Measurements from ENCODE around the gene RAP1A.
"Not testable (repeated sequence)": the region's sequence is repeated elsewhere in the genome, so short reads cannot be mapped to it uniquely, and the experiment has no call there.

The RAP1A gene

DNA sequence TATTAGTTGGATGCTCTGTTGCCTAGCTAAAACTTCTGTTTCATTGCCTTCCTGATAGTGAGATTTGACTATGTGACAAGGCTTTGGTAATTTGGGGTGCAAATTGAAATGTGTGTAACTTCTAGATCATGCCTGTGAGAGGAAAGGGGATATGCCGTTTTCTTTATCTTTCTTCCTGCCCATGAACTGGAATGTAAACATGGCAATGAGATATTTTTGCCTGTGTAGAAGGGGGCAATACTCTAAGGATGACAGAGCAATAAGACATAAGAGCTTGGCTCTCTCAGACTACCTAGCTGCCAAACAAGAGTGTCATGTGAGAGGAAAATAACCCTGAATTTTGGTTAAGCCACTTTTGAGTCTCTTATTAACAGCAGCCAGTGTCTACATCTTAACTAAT lies 49.7 kb downstream of the RAP1A start:
- DNase-seq: no peak

GRCh38 chr1:111671852-111672251 lies 52.3 kb downstream of the RAP1A start:
- no peak for DNase-seq

DNA sequence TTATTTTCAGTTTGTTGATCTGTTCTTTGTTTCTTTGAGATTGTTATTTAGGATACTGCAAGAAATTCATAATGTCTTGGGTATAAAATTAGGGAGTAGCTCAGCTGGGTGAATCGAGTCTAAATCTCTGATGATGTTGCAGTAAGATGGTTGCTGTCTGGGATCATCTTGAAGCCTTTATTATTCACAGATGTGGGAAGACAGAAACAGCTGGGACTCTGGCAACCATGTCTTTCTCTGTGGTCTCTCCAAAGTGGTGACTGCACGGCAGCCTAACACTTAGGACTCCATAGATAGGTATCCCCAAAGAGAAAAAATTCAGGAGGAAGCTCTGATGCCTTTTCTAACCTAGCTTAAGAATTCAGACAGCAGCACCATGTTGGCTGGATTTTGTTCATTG lies 52.7 kb downstream of the RAP1A start:
- DNase-seq: no peak

DNA sequence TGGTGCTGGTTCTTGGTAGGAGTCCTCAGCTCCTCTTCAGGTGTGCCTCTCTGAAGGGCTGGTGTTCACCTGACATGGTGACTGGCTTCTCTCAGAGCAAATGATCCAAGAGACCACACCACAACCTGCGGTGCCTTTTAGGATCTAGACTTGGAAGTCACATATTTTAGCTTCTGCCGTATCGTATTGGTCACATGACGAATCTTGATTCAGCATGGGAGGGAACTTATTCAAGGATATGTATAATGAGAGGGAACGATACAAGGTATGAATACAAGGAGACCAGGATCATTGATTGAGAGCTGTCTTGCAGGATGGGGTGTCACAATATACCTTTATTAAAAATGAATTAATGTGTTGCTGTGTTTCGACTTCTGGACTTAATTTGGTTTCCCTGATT lies 58.0 kb downstream of the RAP1A start:
- DNase-seq: no peak

- no peak for DNase-seq
These were observed 60.0 kb downstream of the RAP1A start for GRCh38 chr1:111679541-111679940.

DNA sequence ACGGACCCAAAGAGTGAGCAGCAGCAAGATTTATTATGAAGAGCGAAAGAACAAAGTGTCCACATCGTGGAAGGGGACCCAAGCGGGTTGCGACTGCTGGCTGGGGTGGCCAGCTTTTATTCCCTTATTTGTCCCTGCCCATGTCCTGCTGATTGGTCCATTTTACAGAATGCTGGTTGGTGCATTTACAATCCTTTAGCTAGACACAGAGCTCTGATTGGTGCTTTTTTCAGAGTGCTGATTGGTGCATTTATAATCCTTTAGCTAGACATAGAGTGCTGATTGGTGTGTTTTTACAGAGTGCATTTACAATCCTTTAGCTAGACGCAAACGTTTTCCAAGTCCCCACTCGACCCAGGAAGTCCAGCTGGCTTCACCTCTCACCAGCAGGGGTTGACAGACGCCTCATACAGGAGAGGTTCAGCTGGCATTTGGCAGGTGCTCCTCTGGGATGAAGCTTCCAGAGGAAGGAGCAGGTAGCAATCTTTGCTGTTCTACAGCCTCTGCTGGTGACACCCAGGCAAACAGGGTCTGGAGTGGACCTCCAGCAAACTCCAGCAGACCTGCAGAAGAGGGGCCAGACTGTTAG lies 60.7 kb downstream of the RAP1A start:
- DNase-seq: not testable (repeated sequence)

DNA sequence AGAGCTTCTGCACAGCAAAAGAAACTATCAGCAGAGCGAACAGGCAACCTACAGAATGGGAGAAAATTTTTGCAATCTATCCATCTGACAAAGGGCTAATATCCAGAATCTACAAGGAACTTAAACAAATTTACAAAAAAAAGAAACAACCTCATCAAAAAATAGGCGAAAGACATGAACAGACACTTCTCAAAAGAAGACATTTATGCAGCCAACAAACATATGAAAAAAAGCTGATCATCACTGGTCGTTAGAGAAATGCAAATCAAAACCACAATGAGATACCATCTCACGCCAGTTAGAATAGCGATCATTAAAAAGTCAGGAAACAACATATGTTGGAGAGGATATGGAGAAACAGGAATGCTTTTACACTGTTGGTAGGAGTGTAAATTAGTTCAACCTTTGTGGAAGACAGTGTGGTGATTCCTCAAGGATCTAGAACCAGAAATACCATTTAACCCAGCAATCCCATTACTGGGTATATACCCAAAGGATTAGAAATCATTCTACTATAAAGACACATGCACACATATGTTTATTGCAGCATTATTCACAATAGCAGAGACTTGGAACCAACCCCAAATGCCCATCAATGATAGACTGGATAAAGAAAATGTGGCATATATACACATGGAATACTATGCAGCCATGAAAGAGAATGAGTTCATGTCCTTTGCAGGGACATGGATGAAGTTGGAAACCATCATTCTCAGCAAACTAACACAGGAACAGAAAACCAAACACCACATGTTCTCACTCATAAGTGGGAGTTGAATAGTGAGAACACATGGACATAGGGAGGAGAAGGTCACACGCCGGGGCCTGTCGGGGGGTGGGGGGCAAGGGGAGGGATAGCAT lies 65.9 kb downstream of the RAP1A start:
- DNase-seq: not testable (repeated sequence)

DNA sequence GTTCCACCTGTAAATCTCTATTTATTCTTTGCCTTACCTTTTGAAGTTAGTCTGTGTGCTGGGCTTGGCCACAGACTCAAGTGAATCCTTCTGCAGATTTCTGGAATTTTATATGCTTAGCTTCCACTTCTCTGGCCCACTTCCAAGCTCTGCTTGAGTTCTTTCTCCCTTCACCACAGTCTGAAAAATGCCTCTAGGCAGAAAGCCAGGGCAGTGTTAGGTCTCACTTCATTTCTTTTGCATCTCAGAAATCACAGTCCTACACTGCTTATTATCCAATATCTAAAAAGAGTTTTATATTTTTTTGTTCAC lies 70.7 kb downstream of the RAP1A start:
- DNase-seq: no peak

GRCh38 chr1:111691886-111692285 lies 72.3 kb downstream of the RAP1A start:
- no peak for DNase-seq

GRCh38 chr1:111695801-111696200 lies 76.2 kb downstream of the RAP1A start:
- DNase-seq: no peak

DNA sequence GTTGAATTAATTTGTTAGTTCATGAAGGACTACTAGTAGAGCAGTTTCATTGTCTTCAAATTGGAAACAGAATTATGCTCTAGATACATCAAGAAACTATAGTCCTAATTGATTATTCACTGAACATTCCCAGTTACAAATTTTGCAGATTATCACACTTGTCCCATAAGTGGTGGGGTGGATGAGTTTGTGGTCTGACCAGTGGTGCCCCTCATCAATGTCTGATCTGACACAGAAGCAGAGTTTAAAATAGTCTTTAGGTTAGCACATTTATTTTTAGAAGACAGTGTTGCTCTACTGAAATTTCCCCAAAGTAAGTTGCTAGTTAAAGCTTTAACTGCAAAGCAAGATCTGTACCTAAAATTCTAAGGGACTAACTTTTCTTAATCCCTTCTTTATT lies 76.7 kb downstream of the RAP1A start:
- DNase-seq: no peak

- DNase-seq: no peak
These were observed 79.7 kb downstream of the RAP1A start for GRCh38 chr1:111699268-111699667.

DNA sequence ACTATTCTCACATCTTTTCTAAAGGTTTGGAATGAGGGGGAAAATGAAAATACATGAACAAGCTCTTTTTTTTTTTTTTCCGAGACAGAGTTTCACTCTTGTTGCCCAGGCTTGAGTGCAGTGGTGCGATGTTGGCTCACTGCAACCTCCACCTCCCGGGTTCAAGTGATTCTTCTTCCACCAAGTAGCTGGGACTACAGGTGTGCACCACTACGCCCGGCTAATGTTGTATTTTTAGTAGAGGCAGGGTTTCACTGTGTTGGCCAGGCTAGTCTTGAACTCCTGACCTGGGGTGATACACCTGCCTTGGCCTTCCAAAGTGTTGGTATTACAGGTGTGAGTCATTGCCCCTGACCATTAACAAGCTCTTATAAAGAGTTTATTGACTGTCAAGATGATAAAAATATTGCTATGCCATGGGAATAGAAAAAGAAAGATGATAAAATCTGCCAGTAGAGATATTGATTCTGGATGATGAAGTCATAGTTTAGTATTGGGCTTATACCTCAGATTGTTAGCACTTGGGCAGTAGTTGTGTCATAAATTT lies 83.0 kb downstream of the RAP1A start:
- DNase-seq: no peak

- no peak for DNase-seq
These were observed 84.7 kb downstream of the RAP1A start for GRCh38 chr1:111704240-111704639.

DNA sequence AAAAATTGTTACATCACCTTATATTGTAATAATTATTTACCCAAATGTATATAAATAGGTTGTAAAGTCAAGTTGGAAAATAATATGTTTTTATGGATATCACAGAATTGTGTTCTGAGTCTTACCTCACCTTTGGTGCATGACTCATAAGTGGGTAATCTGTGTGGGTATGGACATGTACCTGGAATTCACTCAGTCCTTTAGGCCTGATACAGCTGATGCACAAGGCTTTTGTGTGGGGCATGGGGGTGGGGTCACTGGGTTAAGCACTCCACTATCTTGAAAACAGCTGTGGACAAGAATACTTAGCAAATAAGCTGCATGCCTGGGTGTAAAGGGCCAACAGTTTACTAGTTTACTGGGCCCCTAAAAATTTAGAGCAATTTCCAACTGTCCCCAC lies 85.2 kb downstream of the RAP1A start:
- no peak for DNase-seq

GRCh38 chr1:111705841-111706240 lies 86.3 kb downstream of the RAP1A start:
- DNase-seq: no peak

- no peak for DNase-seq
These were observed 87.3 kb downstream of the RAP1A start for GRCh38 chr1:111706921-111707320.

DNA sequence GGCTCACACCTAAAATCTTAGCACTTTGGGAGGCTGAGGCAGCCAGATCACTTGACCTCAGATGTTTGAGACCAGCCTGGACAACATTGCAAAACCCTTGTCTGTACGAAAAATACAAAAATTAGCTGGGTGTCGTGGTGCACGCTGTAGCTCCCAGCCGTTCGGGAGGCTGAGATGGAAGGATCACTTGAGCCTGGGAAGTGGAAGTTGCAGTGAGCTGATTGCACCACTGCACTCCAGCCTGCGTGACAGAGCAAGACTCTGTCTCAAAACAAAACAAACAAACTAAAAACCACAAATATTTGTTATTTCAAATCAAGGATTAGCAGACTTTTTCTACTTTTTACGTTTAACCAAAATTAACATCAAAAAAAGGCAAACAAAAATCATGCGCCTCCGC lies 88.3 kb downstream of the RAP1A start:
- no peak for DNase-seq

DNA sequence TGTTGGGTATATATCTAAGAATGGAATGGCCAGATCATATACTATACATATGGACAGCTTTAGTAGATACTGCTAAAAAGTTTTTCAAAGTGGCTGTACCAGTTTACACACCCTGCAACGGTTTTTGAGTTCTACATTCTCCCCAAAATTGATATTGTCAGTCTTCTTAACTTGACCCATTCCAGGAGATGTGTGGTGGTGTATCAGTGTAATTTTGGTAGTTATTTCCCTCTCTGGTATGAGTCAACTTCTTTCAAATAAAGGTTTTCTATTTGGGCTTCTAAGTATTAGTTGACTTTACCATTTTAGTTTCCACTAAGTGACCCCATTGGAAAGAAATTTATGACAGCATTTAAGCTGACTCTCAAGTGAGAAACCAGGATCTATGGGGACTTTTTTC lies 90.4 kb downstream of the RAP1A start:
- DNase-seq: no peak

GRCh38 chr1:111716333-111716732 lies 96.7 kb downstream of the RAP1A start:
- no peak for DNase-seq

- no peak for DNase-seq
These were observed 97.9 kb downstream of the RAP1A start for GRCh38 chr1:111717450-111717849.

GRCh38 chr1:111719135-111719534 lies 99.5 kb downstream of the RAP1A start:
- DNase-seq: no peak

GRCh38 chr1:111719674-111720132 lies 100.1 kb downstream of the RAP1A start:
- DNase-seq: no peak

GRCh38 chr1:111720274-111720976 lies 100.8 kb downstream of the RAP1A start:
- no peak for DNase-seq
